VCaP (cell line): ENCODE results near the gene ZHX3.

ENCODE experiments used
- H3K27ac ChIP-seq: fragments of 450-650 bp; 2 replicates; pipeline ENCODE4 v1.5.1; 2017
- CTCF ChIP-seq: fragments of 450-650 bp; conservative IDR thresholded peaks from 2 replicates; pipeline ENCODE4 v1.5.1; 2017; ENCODE audit warnings: mild to moderate bottlenecking, moderate library complexity

ZHX3 gene

GRCh38 chr20:41202426-41202825, 115.1 kb downstream of the ZHX3 start:
- H3K27ac ChIP-seq: no peak overlapping the region
- TF ChIP-seq CTCF: no peak

GRCh38 chr20:41201760-41202159, 115.8 kb downstream of the ZHX3 start:
- TF ChIP-seq CTCF: no peak
- no peak overlapping the region for H3K27ac ChIP-seq

- no peak overlapping the region for H3K27ac ChIP-seq
- no peak for TF ChIP-seq CTCF
Observed at GRCh38 chr20:41200446-41201202, 116.9 kb downstream of the ZHX3 start.

GRCh38 chr20:41198443-41198842, 119.1 kb downstream of the ZHX3 start:
- H3K27ac ChIP-seq: no peak overlapping the region
- TF ChIP-seq CTCF: no peak

GRCh38 chr20:41196653-41197225, 120.8 kb downstream of the ZHX3 start:
- no peak for TF ChIP-seq CTCF

GRCh38 chr20:41192575-41192974, 125.0 kb downstream of the ZHX3 start:
- TF ChIP-seq CTCF: no peak
- no peak overlapping the region for H3K27ac ChIP-seq

More at GRCh38 chr20:41196653-41197225, 120.8 kb downstream of the ZHX3 start:
- H3K27ac ChIP-seq: no peak overlapping the region

- H3K27ac ChIP-seq: no peak overlapping the region
- no peak for TF ChIP-seq CTCF
Observed at GRCh38 chr20:41191562-41192500, 125.7 kb downstream of the ZHX3 start.
